HepG2 (cell line): ENCODE measurements around the gene C22orf42. TPM values are rescaled to one million over a fixed set of nuclear protein-coding genes. Genes with fewer than 3 reads are reported as not detected.
A peak's percentile ranks its signal among the peaks of the same experiment; 100 is the strongest.
"Not testable (repeated sequence)": the region's sequence is repeated elsewhere in the genome, so short reads cannot be mapped to it uniquely, and the experiment has no call there.

Experiments
- ATAC-seq: fragments of 200-7000 bp; cut with Tn5 transposase; 3 replicates; pipeline ENCODE4 v1.9.1; 2020; ENCODE audit warnings: mild to moderate bottlenecking, moderate library complexity
- BruUV-seq: library from RNA; stranded (reverse); fragments of 400-500 nt; replicated peaks from 2 replicates; lab custom pipeline; 2021; lab: Mats Ljungman, UMichigan
- CTCF ChIA-PET: fragments of 300-600 bp; formaldehyde crosslinking; extraction: SDS; loops from one replicate; lab custom pipeline; 2021; ENCODE audit warnings: low total read pairs, inconsistent platforms, low intra/inter-chr PET ratio; lab: Yijun Ruan, JAX
- POLR2A ChIA-PET: fragments of 350-600 bp; sonication (Branson Sonifier 250); formaldehyde crosslinking; loops from one replicate; lab custom pipeline; 2020; ENCODE audit warnings: antibody characterized with exemption, inconsistent platforms; lab: Yijun Ruan, JAX
- DNase-seq: peaks from one replicate; pipeline ENCODE4 v3.0.0-alpha.2; 2015; ENCODE audit warnings: low spot score
- FAIRE-seq: peaks from 3 replicates; lab custom pipeline; 2011; peaks lifted over from hg19 to GRCh38; lab: Jason Lieb, UNC
- H2AFZ ChIP-seq: one replicate; pipeline ENCODE4 v1.6.1; 2011; ENCODE audit warnings: low read length, inconsistent platforms
- H3K27ac ChIP-seq: fragments of 300-600 bp; 3 replicates; pipeline ENCODE4 v1.8.0; 2011; ENCODE audit warnings: mixed run types, mild to moderate bottlenecking, mixed read lengths, low read length, inconsistent platforms; ENCODE audit not compliant: insufficient read depth; ENCODE audit errors: extremely low read length
- H3K27me3 ChIP-seq, 2 experiments: fragments of 200-600 bp in 1 of 2; 2 replicates in 1 of 2; 3 replicates in 1 of 2; pipeline versions ENCODE4 v1.6.0 to v1.8.0; 2011; ENCODE audit warnings: low read length in 2 of 2, mild to moderate bottlenecking in 2 of 2, moderate library complexity in 2 of 2, inconsistent platforms in 1 of 2; ENCODE audit not compliant: insufficient read depth in 2 of 2, control insufficient read depth in 1 of 2
- H3K36me3 ChIP-seq, 2 experiments: fragments of 200-600 bp in 1 of 2; replicated peaks in 1 of 2; 2 replicates in 1 of 2; 3 replicates in 1 of 2; pipeline versions ENCODE4 v1.5.1 to v1.8.0; 2011; ENCODE audit warnings: low read length in 2 of 2, inconsistent platforms in 1 of 2; ENCODE audit not compliant: insufficient read depth in 2 of 2, control insufficient read depth in 1 of 2
- H3K4me1 ChIP-seq: 2 replicates; pipeline ENCODE4 v1.5.1; 2012; ENCODE audit warnings: low read length, inconsistent platforms; ENCODE audit not compliant: insufficient read depth
- H3K4me2 ChIP-seq: 2 replicates; pipeline ENCODE4 v1.6.0; 2011; ENCODE audit warnings: low read depth, low read length, inconsistent platforms
- H3K4me3 ChIP-seq, 3 experiments: fragments of 200-600 bp in 1 of 3; sonication (generic), shearing (Covaris generic) in 1 of 3; replicated peaks in 1 of 3; 2 replicates each; pipeline ENCODE4 v1.5.1; 2011 to 2016; ENCODE audit warnings: low read length in 3 of 3, inconsistent platforms in 2 of 3, low read depth in 2 of 3, mild to moderate bottlenecking in 2 of 3, control low read depth in 1 of 3, mixed read lengths in 1 of 3; ENCODE audit not compliant: insufficient read depth in 1 of 3
- H3K79me2 ChIP-seq: one replicate; pipeline ENCODE4 v1.6.1; 2011; ENCODE audit warnings: low read length, inconsistent platforms; ENCODE audit not compliant: insufficient read depth
- H3K9ac ChIP-seq: 2 replicates; pipeline ENCODE4 v1.6.0; 2011; ENCODE audit warnings: mild to moderate bottlenecking, low read depth, low read length, inconsistent platforms; ENCODE audit not compliant: insufficient read depth
- H3K9me3 ChIP-seq: 2 replicates; pipeline ENCODE4 v1.5.1; 2012; ENCODE audit warnings: mild to moderate bottlenecking, low read length
- H4K20me1 ChIP-seq: 2 replicates; pipeline ENCODE4 v1.6.0; 2011; ENCODE audit warnings: inconsistent platforms, mild to moderate bottlenecking, low read length, moderate library complexity; ENCODE audit not compliant: insufficient read depth
- MAFF ChIP-seq: IDR thresholded peaks from 2 replicates; pipeline ENCODE4 v1.6.1; 2011; ENCODE audit warnings: low read depth, low read length, improper control_type of control experiment
- MAFK ChIP-seq, 2 experiments: IDR thresholded peaks in 1 of 2; conservative IDR thresholded peaks in 1 of 2; 2 replicates each; pipeline ENCODE4 v1.6.1; 2011; ENCODE audit warnings: improper control_type of control experiment in 2 of 2, low read length in 2 of 2
- WGBS: methylation state at CpG from one replicate; pipeline ENCODE4 v1.1.6; 2017; ENCODE audit warnings: low lambda C conversion rate; 5-methylcytosine and 5-hydroxymethylcytosine counted together
- in situ Hi-C: cut with HindIII; loops from 2 replicates; pipeline ENCODE4 v1.10.0; 2017; ENCODE audit warnings: low pct_unique_long_range_greater_than_20kb; ENCODE audit not compliant: extremely low pct_ligation_motif_present
- intact Hi-C: fragments of 100-400 bp; cut with micrococcal nuclease; formaldehyde crosslinking; loops from one replicate; pipeline ENCODE4 v1.10.0; 2022; ENCODE audit not compliant: unreplicated experiment
- polyA plus RNA-seq, 8 experiments: library from polyadenylated mRNA; depleted of rRNA in 3 of 8; stranded (reverse) in 7 of 8; unstranded in 1 of 8; fragments of >200 nt; fragmentation: Illumina TruSeq in 4 of 8; extraction: Trizol in 4 of 8; gene quantifications; 2 replicates each; pipeline versions ENCODE4 v1.2.1 to v1.2.3, GENCODE V29; 2011 to 2016; ENCODE audit warnings: low read depth in 4 of 8, missing spikeins in 1 of 8, mixed read lengths in 1 of 8; ENCODE audit not compliant: insufficient read depth in 1 of 8
- total RNA-seq, 5 experiments: library from RNA; depleted of rRNA; stranded (reverse); fragments of >200 nt; fragmentation: Illumina TruSeq; extraction: Trizol; gene quantifications; 2 replicates each; pipeline ENCODE4 v1.2.3, GENCODE V29; 2016; ENCODE audit warnings: low read depth in 1 of 5

Gene C22orf42
- total and polyA plus RNA-seq, 2 of the 13 experiments (the other 11 are each of a cell fraction or from before 2014, with no cell fraction given) = not detected

- POLR2A ChIA-PET, ATAC-seq, H2AFZ ChIP-seq, H3K4me1 ChIP-seq, CTCF ChIA-PET, intact Hi-C loops, H3K9me3 ChIP-seq, BruUV-seq, in situ Hi-C loops, H3K27ac ChIP-seq, FAIRE-seq, H3K79me2 ChIP-seq, H3K27me3 ChIP-seq, H3K4me2 ChIP-seq, H3K36me3 ChIP-seq, H4K20me1 ChIP-seq, DNase-seq, H3K9ac ChIP-seq, H3K4me3 ChIP-seq: not testable (repeated sequence)
- WGBS = 48% methylated on average over 3 of the region's 3 CpGs
- TF ChIP-seq MAFF (peak; percentile 47), MAFK (conservative IDR thresholded peaks at IDR 0.05 in 1 of 2, IDR thresholded peaks at IDR 0.05 in 1 of 2; ENCODE audit: low read length in 2 of 2) (peak; percentile 31 to 49; a peak in 3 of 4 replicates)
Measured at GRCh38 chr22:32135958-32136357, 23.1 kb downstream of the C22orf42 start.

GRCh38 chr22:32134796-32135195, 24.3 kb downstream of the C22orf42 start:
- H3K4me3 ChIP-seq, H3K27ac ChIP-seq, H3K4me1 ChIP-seq, FAIRE-seq, H3K27me3 ChIP-seq, BruUV-seq, POLR2A ChIA-PET, H3K36me3 ChIP-seq, ATAC-seq, H3K9me3 ChIP-seq, CTCF ChIA-PET, H3K79me2 ChIP-seq, H3K9ac ChIP-seq, H4K20me1 ChIP-seq, H3K4me2 ChIP-seq, in situ Hi-C loops, intact Hi-C loops, DNase-seq, H2AFZ ChIP-seq: not testable (repeated sequence)
- 53% methylated on average over 14 of the region's 14 CpGs for WGBS
